Mesodermal cell (in vitro differentiated cells): Measurements from ENCODE around the gene CCDC185.
"Not testable (repeated sequence)": the region's sequence is repeated elsewhere in the genome, so short reads cannot be mapped to it uniquely, and the experiment has no call there.

Experiments
- H3K27ac ChIP-seq: 2 replicates; pipeline ENCODE4 v1.7.0; 2013; ENCODE audit warnings: mild to moderate bottlenecking, low read depth, low read length, moderate library complexity; ENCODE audit not compliant: severe bottlenecking
- H3K36me3 ChIP-seq: 2 replicates; pipeline ENCODE4 v1.7.1; 2013; ENCODE audit warnings: mild to moderate bottlenecking, low read length, moderate library complexity; ENCODE audit not compliant: control insufficient read depth, insufficient read depth
- H3K4me1 ChIP-seq: one replicate; pipeline ENCODE4 v1.7.1; 2013; ENCODE audit warnings: mild to moderate bottlenecking, low read length; ENCODE audit not compliant: insufficient read depth, control insufficient read depth, poor library complexity, severe bottlenecking
- H3K4me3 ChIP-seq: 2 replicates; pipeline ENCODE4 v1.7.0; 2013; ENCODE audit warnings: low read length, control low read depth, mild to moderate bottlenecking; ENCODE audit not compliant: insufficient read depth, poor library complexity, severe bottlenecking; ENCODE audit errors: extremely low read depth
- H3K9me3 ChIP-seq: 2 replicates; pipeline ENCODE4 v1.7.1; 2013; ENCODE audit warnings: mild to moderate bottlenecking, low read length, moderate library complexity; ENCODE audit not compliant: control insufficient read depth
- WGBS, 2 experiments: methylation state at CpG; one replicate each; pipeline ENCODE4 v1.1.5; 2013; ENCODE audit warnings: missing lambda C conversion rate in 2 of 2; ENCODE audit not compliant: insufficient coverage in 2 of 2; 5-methylcytosine and 5-hydroxymethylcytosine counted together

Gene CCDC185

GRCh38 chr1:223394242-223394641, 1.0 kb downstream of the CCDC185 start:
- Histone ChIP-seq H3K9me3 (no peaks in the 10 kb centered on the region), H3K4me3 (no peak overlapping the region), H3K27ac (no peak overlapping the region), H3K4me1 (no peaks in the 10 kb centered on the region), H3K36me3 (no peaks in the 10 kb centered on the region)
- WGBS, 2 experiments = 94 to 97% methylated on average over 26 to 27 of the region's 27 CpGs

- Histone ChIP-seq H3K4me3 (no peak overlapping the region), H3K9me3 (no peaks in the 10 kb centered on the region), H3K36me3 (no peaks in the 10 kb centered on the region), H3K4me1 (no peaks in the 10 kb centered on the region), H3K27ac (no peak overlapping the region)
- WGBS, 2 experiments = 90 to 97% methylated on average over 12 to 13 of the region's 13 CpGs
Measured at GRCh38 chr1:223394706-223395105, 1.5 kb downstream of the CCDC185 start.

- not testable (repeated sequence) for H3K27ac ChIP-seq, H3K4me1 ChIP-seq, H3K9me3 ChIP-seq, H3K4me3 ChIP-seq, H3K36me3 ChIP-seq
- WGBS, 2 experiments = no CpG with 5 or more reads among the region's 6 CpGs
Measured at GRCh38 chr1:223399393-223399792, 6.2 kb downstream of the CCDC185 start.

- no peak overlapping the region for H3K27ac ChIP-seq
- WGBS, 2 experiments = 40 to 100% methylated on average over 1 of the region's 2 CpGs
- peaks cover 8% of the 10 kb centered on the region for H3K4me1 ChIP-seq
- H3K4me3 ChIP-seq = no peak overlapping the region
- H3K9me3 ChIP-seq = peaks cover 4% of the 10 kb centered on the region
- no peaks in the 10 kb centered on the region for H3K36me3 ChIP-seq
Measured at GRCh38 chr1:223401873-223402789, 8.9 kb downstream of the CCDC185 start.

GRCh38 chr1:223402790-223403142, 9.6 kb downstream of the CCDC185 start:
- H3K4me3 ChIP-seq = no peak overlapping the region
- WGBS, 2 experiments = 89% methylated on average over 1 of the region's 2 CpGs; no CpG with 5 or more reads in 1 of the 2 experiments
- H3K4me1 ChIP-seq = peaks cover 8% of the 10 kb centered on the region
- peaks cover 4% of the 10 kb centered on the region for H3K9me3 ChIP-seq
- no peaks in the 10 kb centered on the region for H3K36me3 ChIP-seq
- H3K27ac ChIP-seq = no peak overlapping the region

- peaks cover 8% of the 10 kb centered on the region for H3K4me1 ChIP-seq
- no peak overlapping the region for H3K4me3 ChIP-seq
- peaks cover 4% of the 10 kb centered on the region for H3K9me3 ChIP-seq
- 83% methylated on average over 2 of the region's 3 CpGs; no CpG with 5 or more reads in 1 of the 2 experiments for WGBS, 2 experiments
- no peak overlapping the region for H3K27ac ChIP-seq
- no peaks in the 10 kb centered on the region for H3K36me3 ChIP-seq
Measured at GRCh38 chr1:223403184-223403815, 10.1 kb downstream of the CCDC185 start.

GRCh38 chr1:223405507-223405906, 12.3 kb downstream of the CCDC185 start:
- H3K4me3 ChIP-seq = no peak overlapping the region
- 97% methylated on average over 3 of the region's 3 CpGs; no CpG with 5 or more reads in 1 of the 2 experiments for whole genome bisulfite sequencing, 2 experiments
- H3K4me1 ChIP-seq = peaks cover 8% of the 10 kb centered on the region
- no peak overlapping the region for H3K27ac ChIP-seq
- H3K9me3 ChIP-seq = peaks cover 4% of the 10 kb centered on the region
- H3K36me3 ChIP-seq = no peaks in the 10 kb centered on the region

GRCh38 chr1:223410036-223410435, 16.8 kb downstream of the CCDC185 start:
- no peaks in the 10 kb centered on the region for H3K9me3 ChIP-seq
- H3K36me3 ChIP-seq = no peaks in the 10 kb centered on the region
- no peak overlapping the region for H3K4me3 ChIP-seq
- no peak overlapping the region for H3K27ac ChIP-seq
- no peaks in the 10 kb centered on the region for H3K4me1 ChIP-seq

GRCh38 chr1:223411309-223411708, 18.1 kb downstream of the CCDC185 start:
- no peaks in the 10 kb centered on the region for H3K9me3 ChIP-seq
- WGBS, 2 experiments = 100% methylated on average over 2 of the region's 2 CpGs
- H3K27ac ChIP-seq = no peak overlapping the region
- no peaks in the 10 kb centered on the region for H3K4me1 ChIP-seq
- H3K36me3 ChIP-seq = no peaks in the 10 kb centered on the region
- no peak overlapping the region for H3K4me3 ChIP-seq

GRCh38 chr1:223411710-223412109, 18.5 kb downstream of the CCDC185 start:
- no peaks in the 10 kb centered on the region for H3K4me1 ChIP-seq
- H3K4me3 ChIP-seq = no peak overlapping the region
- H3K36me3 ChIP-seq = no peaks in the 10 kb centered on the region
- no peaks in the 10 kb centered on the region for H3K9me3 ChIP-seq
- no peak overlapping the region for H3K27ac ChIP-seq

- Histone ChIP-seq H3K27ac (no peak overlapping the region), H3K36me3 (no peaks in the 10 kb centered on the region), H3K4me3 (no peak overlapping the region), H3K4me1 (peaks cover 1% of the 10 kb centered on the region), H3K9me3 (no peaks in the 10 kb centered on the region)
- WGBS, 2 experiments = 100% methylated on average over 1 of the region's 2 CpGs; no CpG with 5 or more reads in 1 of the 2 experiments
Measured at GRCh38 chr1:223413216-223413615, 20.0 kb downstream of the CCDC185 start.
